ENCODE results near the gene BFAR.
"Not testable (repeated sequence)": the region's sequence is repeated elsewhere in the genome, so short reads cannot be mapped to it uniquely, and the experiment has no call there.

The BFAR gene

DNA sequence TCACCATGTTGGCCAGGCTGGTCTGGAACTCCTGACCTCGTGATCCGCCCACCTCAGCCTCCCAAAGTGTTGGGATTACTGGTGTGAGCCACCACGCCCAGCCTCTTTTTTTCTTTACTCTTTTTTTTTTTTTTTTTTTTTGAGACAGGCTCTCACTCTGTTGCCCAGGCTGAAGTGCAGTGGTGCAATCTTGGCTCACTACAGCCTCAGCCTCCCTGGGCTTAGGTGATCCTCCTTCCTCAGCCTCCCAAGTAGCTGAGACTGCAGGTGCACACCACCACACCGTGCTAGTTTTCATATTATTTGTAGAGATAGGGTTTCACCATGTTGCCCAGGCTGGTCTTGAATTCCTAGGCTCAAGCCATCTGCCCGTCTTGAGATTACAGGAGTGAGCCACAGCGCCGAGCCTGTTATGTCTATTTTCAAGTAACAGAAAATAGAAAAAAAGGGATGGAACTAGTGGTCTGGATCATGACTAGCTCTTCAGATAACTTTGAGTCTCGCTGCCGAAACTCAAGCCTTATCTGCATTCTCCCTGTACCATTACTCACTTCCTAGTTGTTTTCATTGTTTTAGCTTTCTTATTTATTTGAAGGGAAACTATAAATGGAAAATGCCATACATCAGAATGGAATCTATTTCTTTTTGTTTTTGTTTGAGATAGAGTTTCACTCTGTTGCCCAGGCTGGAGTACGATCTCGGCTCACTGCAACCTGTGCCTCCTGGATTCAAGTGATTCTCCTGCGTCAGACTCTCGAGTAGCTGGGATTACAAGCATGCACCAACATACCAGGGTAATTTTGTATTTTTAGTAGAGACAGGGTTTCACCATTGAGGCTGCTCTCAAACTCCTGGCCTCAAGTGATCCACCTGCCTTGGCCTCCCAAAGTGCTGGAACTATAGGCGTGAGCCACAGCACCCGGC is 53.4 kb downstream of the BFAR start:
- DNase-seq (ENCODE audit: low spot score) = not testable (repeated sequence)

DNA sequence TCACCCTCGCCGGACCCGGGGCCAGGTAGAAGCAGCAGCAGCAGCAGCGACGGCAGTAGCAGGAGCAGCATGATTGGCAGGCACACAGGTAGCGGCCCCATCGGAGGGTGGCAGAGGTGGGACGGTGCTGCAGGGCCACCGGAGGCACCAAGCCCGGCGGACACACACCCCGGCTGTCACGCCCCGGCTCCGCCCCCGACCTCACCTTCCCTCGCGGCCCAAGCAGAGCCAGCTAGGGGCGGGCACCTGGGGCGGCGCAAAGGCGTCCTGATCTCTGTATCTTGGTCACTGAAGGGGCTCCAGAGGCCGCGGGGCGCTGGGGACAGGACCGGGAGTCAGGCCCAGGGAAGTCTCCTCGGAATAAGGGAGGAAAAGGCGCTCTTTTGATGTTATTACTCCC is 61.4 kb downstream of the BFAR start, which contains the start of gene PLA2G10:
PLA2G10 (minus strand) TSS at position 180 of the 400 bp plus-strand sequence; CDS start at position 101, 79 bp downstream.
- not testable (repeated sequence) for DNase-seq (ENCODE audit: low spot score)

DNA sequence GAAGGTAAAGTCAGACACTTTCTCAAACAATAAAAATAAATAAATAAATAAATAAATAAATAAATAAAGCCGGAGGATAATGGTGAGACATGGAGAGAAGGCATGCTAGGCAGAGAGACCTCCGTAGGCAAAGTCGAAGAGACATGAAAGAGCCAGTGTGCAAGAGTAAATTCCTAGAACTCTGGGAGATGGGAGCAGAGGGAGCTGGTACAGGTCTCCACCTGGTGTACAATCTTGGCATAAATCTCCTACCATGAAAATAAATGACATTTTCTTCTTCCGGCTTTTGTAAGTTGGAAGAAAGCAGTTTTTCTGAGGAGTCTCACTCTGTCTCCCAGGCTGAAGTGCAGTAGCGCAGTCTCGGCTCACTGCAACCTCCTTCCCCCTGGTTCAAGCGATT is 69.1 kb downstream of the BFAR start:
- DNase-seq (ENCODE audit: low spot score) = not testable (repeated sequence)

DNA sequence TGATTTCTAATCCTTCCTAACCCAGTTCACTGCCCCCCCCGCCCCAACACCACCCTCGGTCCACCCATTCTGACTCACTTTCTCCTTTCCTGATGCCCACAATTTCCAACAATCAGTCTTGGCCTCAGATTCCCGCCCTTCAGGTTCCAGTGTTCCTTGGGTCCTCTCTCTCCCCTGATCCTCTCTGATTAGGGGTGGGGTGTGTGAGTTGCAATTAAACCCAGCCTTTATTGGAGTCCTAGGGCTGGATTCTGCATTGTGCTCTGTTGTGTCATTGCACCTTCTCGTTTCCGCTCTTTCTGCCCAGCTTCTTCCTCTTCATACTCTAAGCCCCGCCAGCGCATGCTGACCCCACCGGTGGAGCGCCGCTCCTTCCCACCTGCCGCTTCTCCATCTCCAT is 69.9 kb downstream of the BFAR start:
- not testable (repeated sequence) for DNase-seq (ENCODE audit: low spot score)

DNA sequence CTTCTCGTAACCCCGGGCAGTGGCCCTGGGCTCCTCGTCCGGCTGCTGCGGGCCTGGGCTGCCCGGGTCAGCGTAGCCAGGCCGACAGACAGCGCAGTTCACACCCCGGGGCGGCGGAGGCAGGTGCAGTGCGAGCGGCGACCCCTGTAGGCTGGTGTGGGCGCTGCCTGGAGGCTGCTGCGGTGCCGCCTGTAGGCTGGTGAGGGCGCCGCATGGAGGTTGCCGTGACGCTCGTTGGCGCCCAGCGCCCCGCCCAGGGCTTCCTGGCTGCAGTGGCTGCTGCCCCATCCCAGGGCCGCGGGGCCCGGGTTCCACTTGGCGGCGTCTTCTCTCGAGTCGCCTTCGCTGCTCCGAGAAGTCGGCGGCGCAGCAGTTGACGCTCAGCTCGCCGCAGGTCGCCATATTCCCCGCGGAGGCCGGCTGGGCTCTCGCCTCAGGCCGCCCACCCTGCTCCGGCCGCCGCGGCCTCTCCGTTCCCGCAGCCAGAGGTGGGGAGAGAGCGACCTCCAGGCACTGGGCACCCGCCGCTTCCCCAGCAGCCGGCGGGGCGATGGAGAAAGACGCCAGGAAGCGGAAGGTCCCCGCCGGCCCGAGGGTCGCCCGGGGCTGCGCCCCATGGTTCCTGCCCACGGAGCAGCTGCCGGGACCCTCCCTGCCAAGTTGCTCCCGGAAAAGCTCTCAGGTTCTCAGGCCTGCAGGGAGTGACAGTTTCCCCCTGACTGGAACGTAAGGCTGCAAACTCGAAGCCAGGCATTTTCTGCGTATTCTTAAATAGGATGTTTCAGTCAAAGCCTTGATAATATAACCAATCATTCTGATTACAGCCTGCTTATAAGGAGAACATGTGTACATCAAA is 70.6 kb downstream of the BFAR start, which contains the start of gene NPIPA3:
NPIPA3 (plus strand) TSS at position 256 of the 856 bp plus-strand sequence. CDS start 5,533 bp downstream, outside the sequence.
- DNase-seq (ENCODE audit: low spot score) = not testable (repeated sequence)

Small RNA genes lying within 50 kb of the gene (small RNA-seq; reads per million reads assigned to genes)
- gene RN7SL274P (0 reads per million in 2 experiments), gene RNU7-125P (0 reads per million in 2 experiments)

All from SK-N-DZ (cell line).